Muscle of leg (tissue), 11 donors: Measurements from ENCODE around the gene SEL1L. TPM values are rescaled to one million over a fixed set of nuclear protein-coding genes. Genes with fewer than 3 reads are reported as not detected.

Experiments used
- DNase-seq: peaks from one replicate; pipeline ENCODE4 v3.0.0; 2013
- H3K27ac ChIP-seq: one replicate; pipeline ENCODE4 v1.5.1; 2013; ENCODE audit warnings: mild to moderate bottlenecking, low read length, control low read depth
- H3K27me3 ChIP-seq: one replicate; pipeline ENCODE4 v1.6.1; 2013; ENCODE audit warnings: low read length; ENCODE audit not compliant: control insufficient read depth, insufficient read depth
- H3K36me3 ChIP-seq: one replicate; pipeline ENCODE4 v1.6.1; 2013; ENCODE audit warnings: low read length; ENCODE audit not compliant: control insufficient read depth, insufficient read depth
- H3K4me1 ChIP-seq: one replicate; pipeline ENCODE4 v1.6.1; 2013; ENCODE audit warnings: low read length; ENCODE audit not compliant: control insufficient read depth, insufficient read depth
- H3K4me3 ChIP-seq: one replicate; pipeline ENCODE4 v1.5.1; 2013; ENCODE audit warnings: low read length, control low read depth
- H3K9me3 ChIP-seq: replicated peaks from 2 replicates; pipeline ENCODE4 v1.6.1; 2013; ENCODE audit warnings: low read depth, low read length; ENCODE audit not compliant: control insufficient read depth
- WGBS: methylation state at CpG from one replicate; pipeline ENCODE4 v1.1.5; 2013; ENCODE audit warnings: missing lambda C conversion rate; ENCODE audit not compliant: insufficient coverage; 5-methylcytosine and 5-hydroxymethylcytosine counted together
- polyA plus RNA-seq, 8 donors: library from polyadenylated mRNA; unstranded; fragments of 120-200 nt; gene quantifications; one replicate each; pipeline versions ENCODE4 v1.2.1 to v1.2.3, GENCODE V29; 2013; ENCODE audit warnings: inconsistent platforms in 1 of 8, low replicate concordance in 1 of 8; ENCODE audit not compliant: insufficient read length in 8 of 8, insufficient read depth in 1 of 8
- total RNA-seq: library from RNA; stranded (reverse); fragments of 120-200 nt; gene quantifications from one replicate; pipeline ENCODE4 v1.2.4, GENCODE V29; 2013

Gene SEL1L
- total and polyA plus RNA-seq, 9 donors = 22.2 to 48.1 (median 36.1) TPM

GRCh38 chr14:81427348-81428058 lies 106.2 kb downstream of the SEL1L start:
- WGBS = 33% methylated on average over 4 of the region's 8 CpGs
- Histone ChIP-seq H3K9me3 (no peaks in the 10 kb centered on the region), H3K4me1 (peaks cover 41% of the 10 kb centered on the region), H3K27ac (peak overlapping the region; percentile 39), H3K36me3 (peaks cover 9% of the 10 kb centered on the region), H3K4me3 (peak overlapping the region; percentile 9), H3K27me3 (no peaks in the 10 kb centered on the region)
- peak; percentile 72 for DNase-seq

GRCh38 chr14:81423504-81423903 lies 110.1 kb downstream of the SEL1L start:
- H3K36me3 ChIP-seq = peaks cover 24% of the 10 kb centered on the region
- H3K4me3 ChIP-seq = no peak overlapping the region
- peak; percentile 91 for DNase-seq
- no peaks in the 10 kb centered on the region for H3K9me3 ChIP-seq
- peaks cover 27% of the 10 kb centered on the region for H3K4me1 ChIP-seq
- H3K27ac ChIP-seq = peak overlapping the region; percentile 69
- 3% methylated on average over 5 of the region's 6 CpGs for WGBS
- H3K27me3 ChIP-seq = no peaks in the 10 kb centered on the region

Other genes starting within 250 kb of the SEL1L start
- gene STON2, start 133.5 kb downstream of the SEL1L start, total RNA-seq = 34.5 TPM
- 10 to 100 TPM in 6 of 8 donors, 1 to 10 TPM in 2; 9.0 to 13.1 (median 11.8) TPM for gene STON2, start 133.5 kb downstream of the SEL1L start, polyA plus RNA-seq